ENCODE data around the gene FAM81B. TPM values are rescaled to one million over a fixed set of nuclear protein-coding genes. Genes with fewer than 3 reads are reported as not detected.
"Not testable (repeated sequence)": the region's sequence is repeated elsewhere in the genome, so short reads cannot be mapped to it uniquely, and the experiment has no call there.

Gene FAM81B
- total and polyA plus RNA-seq, 8 donors = 0.48 TPM; not detected in 7

DNA sequence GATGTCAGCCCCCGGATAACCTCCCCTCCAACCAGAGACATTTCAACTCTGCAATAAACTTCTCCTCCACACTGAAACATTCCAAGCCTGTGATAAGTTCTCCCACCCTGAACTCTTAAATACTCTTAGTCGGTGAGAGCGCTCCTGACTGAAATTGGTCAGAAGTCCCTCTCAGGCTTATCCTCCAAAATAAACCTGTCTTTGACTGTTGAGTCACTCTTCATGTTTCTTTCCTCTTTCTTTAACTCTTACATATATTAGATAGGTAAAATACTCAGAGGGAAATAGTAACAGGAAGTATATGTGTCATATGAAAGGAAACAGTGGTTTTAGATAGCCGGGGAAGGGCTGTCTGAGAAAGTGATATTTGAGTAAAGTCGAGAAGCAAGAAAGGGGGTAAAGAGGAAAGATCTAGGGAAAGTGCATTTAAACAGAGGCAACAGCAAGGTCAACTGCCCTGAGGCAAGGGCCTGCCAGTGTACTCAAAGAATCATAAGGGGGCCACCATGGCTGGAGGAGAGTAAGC is 11.0 kb upstream of the FAM81B start:
- H3K27ac ChIP-seq = no peak overlapping the region
- WGBS, 5 donors = 85 to 89% (median 88%) methylated on average over 5 of the region's 5 CpGs
- H3K4me3 ChIP-seq = no peak overlapping the region
- H3K9me3 ChIP-seq = no peaks in the 10 kb centered on the region
- no peak for DNase-seq
- no peaks in the 10 kb centered on the region for H3K27me3 ChIP-seq
- intact Hi-C loops (cut with DNase I; ENCODE audit: low total_unique reads) = no loop called here
- no peaks in the 10 kb centered on the region for H3K36me3 ChIP-seq
- TF ChIP-seq POLR2A (IDR thresholded peaks at IDR 0.05) = no peak
- H3K4me1 ChIP-seq = no peaks in the 10 kb centered on the region

DNA sequence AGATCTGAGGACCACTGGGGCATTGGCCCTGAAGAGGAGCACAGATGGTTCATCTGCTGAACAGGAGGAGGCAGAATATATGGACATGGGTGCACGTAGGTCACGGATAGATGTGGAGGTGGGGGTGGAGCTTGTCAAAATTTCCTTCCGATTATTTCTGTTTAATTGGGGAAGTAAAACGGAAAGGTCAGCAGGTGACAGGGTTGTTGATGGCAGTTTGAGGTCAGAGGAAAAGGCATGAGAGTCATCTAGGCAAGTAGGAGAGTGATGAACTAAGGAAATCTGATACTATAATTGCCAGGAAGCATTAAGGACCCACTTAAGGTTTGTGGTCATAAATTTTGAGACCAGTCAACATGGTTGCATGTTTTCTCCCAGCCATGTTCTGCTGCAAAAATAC is 8.4 kb upstream of the FAM81B start:
- Histone ChIP-seq H3K27me3 (no peaks in the 10 kb centered on the region), H3K4me3 (no peak overlapping the region), H3K4me1 (no peaks in the 10 kb centered on the region), H3K27ac (no peak overlapping the region), H3K9me3 (no peaks in the 10 kb centered on the region), H3K36me3 (no peaks in the 10 kb centered on the region)
- TF ChIP-seq, protein P1, sequence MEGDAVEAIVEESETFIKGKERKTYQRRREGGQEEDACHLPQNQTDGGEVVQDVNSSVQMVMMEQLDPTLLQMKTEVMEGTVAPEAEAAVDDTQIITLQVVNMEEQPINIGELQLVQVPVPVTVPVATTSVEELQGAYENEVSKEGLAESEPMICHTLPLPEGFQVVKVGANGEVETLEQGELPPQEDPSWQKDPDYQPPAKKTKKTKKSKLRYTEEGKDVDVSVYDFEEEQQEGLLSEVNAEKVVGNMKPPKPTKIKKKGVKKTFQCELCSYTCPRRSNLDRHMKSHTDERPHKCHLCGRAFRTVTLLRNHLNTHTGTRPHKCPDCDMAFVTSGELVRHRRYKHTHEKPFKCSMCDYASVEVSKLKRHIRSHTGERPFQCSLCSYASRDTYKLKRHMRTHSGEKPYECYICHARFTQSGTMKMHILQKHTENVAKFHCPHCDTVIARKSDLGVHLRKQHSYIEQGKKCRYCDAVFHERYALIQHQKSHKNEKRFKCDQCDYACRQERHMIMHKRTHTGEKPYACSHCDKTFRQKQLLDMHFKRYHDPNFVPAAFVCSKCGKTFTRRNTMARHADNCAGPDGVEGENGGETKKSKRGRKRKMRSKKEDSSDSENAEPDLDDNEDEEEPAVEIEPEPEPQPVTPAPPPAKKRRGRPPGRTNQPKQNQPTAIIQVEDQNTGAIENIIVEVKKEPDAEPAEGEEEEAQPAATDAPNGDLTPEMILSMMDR (IDR thresholded peaks at IDR 0.05) = no peak
- TF ChIP-seq POLR2AphosphoS5 (IDR thresholded peaks at IDR 0.05) = no peak
- no peak for TF ChIP-seq EP300 (IDR thresholded peaks at IDR 0.05)
- no peak for TF ChIP-seq POLR2A (IDR thresholded peaks at IDR 0.05)
- DNase-seq = no peak
- intact Hi-C loops (cut with DNase I; ENCODE audit: low total_unique reads) = no loop called here
- 56 to 72% (median 60%) methylated on average over 4 of the region's 4 CpGs for WGBS, 5 donors

DNA sequence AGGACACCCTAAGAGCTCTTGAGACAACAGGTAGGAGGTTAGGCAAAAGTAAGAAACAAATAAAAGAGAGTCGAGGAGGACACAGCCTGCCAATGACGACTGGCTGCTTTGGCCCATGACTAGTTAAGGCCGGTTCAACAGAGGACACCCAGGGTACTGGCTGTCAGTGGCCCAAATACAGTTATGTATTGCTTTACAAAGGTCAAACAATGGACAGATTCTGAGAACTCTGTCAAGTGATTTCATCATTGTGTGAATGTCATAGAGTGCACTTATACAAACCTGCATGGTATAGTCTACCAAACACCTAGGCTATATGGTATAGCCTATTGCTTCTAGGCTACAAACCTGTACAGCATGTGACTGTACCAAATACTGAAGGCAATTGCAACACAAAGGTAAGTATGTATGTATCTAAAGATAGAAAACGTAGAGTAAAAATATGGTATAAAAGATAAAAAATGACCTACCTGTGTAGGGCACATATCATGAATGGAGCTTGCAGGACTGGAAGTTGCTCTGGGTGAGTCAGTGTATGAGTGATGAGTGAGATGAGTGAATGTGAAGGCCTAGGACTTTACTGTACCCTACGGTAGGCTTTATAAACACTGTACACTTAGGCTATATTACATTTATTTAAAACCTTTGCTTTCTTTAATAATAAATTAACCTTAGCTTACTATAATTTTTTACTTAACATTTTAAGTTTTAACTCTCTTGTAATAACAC is 6.5 kb upstream of the FAM81B start:
- H3K27me3 ChIP-seq = no peaks in the 10 kb centered on the region
- intact Hi-C loops (cut with DNase I; ENCODE audit: low total_unique reads) = no loop called here
- H3K36me3 ChIP-seq = no peaks in the 10 kb centered on the region
- H3K4me1 ChIP-seq = no peaks in the 10 kb centered on the region
- TF ChIP-seq POLR2AphosphoS5 (IDR thresholded peaks at IDR 0.05) = no peak
- TF ChIP-seq, protein P1 (IDR thresholded peaks at IDR 0.05) = no peak
- no peak for TF ChIP-seq POLR2A (IDR thresholded peaks at IDR 0.05)
- no peak for TF ChIP-seq EP300 (IDR thresholded peaks at IDR 0.05)
- H3K9me3 ChIP-seq = no peaks in the 10 kb centered on the region
- no peak overlapping the region for H3K27ac ChIP-seq
- H3K4me3 ChIP-seq = no peak overlapping the region
- WGBS, 5 donors = 63 to 71% (median 66%) methylated on average over 5 of the region's 5 CpGs
- no peak for DNase-seq

DNA sequence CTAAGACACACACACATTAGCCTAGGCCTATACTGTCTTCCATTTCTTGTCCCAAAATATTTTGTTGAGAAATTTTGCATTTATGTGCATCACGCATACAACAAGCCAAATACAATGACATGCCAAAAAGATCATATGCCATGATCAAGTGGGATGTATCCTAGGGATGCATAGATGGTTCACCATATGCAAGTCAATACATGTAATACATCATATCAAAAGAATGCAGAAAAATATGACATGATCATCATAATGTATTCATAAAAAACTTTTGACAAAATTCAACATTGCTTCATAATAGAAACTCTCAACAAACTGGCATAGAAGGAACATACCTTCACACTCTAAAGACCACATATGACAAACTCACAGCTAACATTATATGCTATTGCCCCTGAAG is 5.8 kb upstream of the FAM81B start:
- DNase-seq = no peak
- TF ChIP-seq, protein P1 (IDR thresholded peaks at IDR 0.05) = no peak
- TF ChIP-seq POLR2AphosphoS5 (IDR thresholded peaks at IDR 0.05) (no peak), EP300 (IDR thresholded peaks at IDR 0.05) (no peak), POLR2A (IDR thresholded peaks at IDR 0.05) (no peak)
- H3K36me3 ChIP-seq = no peaks in the 10 kb centered on the region
- intact Hi-C loops (cut with DNase I; ENCODE audit: low total_unique reads) = no loop called here
- no peak overlapping the region for H3K27ac ChIP-seq
- no peak overlapping the region for H3K4me3 ChIP-seq
- WGBS, 5 donors = 88 to 99% (median 94%) methylated on average over 1 of the region's 1 CpG
- H3K4me1 ChIP-seq = no peaks in the 10 kb centered on the region
- H3K27me3 ChIP-seq = no peaks in the 10 kb centered on the region
- H3K9me3 ChIP-seq = no peaks in the 10 kb centered on the region

DNA sequence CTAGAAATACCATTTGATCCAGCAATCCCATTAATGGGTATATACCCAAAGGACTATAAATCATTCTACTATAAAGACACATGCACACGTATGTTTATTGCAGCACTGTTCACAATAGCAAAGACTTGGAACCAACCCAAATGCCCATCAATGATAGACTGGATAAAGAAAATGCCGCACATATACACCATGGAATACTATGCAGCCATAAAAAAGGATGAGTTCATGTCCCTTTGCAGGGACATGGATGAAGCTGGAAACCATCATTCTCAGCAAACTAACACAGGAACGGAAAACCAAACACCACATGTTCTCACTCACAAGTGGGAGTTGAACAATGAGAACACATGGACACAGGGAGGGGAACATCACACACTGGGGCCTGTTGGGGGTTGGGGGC is 799 bp downstream of the FAM81B start:
- H3K27ac ChIP-seq; H3K4me3 ChIP-seq; DNase-seq; intact Hi-C loops (cut with DNase I; ENCODE audit: low total_unique reads); H3K36me3 ChIP-seq; H3K4me1 ChIP-seq; H3K27me3 ChIP-seq; H3K9me3 ChIP-seq: not testable (repeated sequence)
- WGBS, 5 donors = 93 to 96% (median 95%) methylated on average over 3 of the region's 3 CpGs
